WI38 (cell line): ENCODE results near the gene ATP11A.

ENCODE experiments used
- H3K4me3 ChIP-seq: 2 replicates; pipeline ENCODE4 v1.5.1; 2011; ENCODE audit warnings: low read depth, mild to moderate bottlenecking, control low read depth, low read length
- CTCF ChIP-seq: IDR thresholded peaks from 2 replicates; pipeline ENCODE4 v1.5.1; 2012; ENCODE audit warnings: low read depth, mild to moderate bottlenecking, control low read depth, low read length

Gene ATP11A

GRCh38 chr13:112911285-112911701, 221.5 kb downstream of the ATP11A start:
- no peak for TF ChIP-seq CTCF
- H3K4me3 ChIP-seq: no peak overlapping the region

- H3K4me3 ChIP-seq: no peak overlapping the region
- TF ChIP-seq CTCF: no peak
Measured at GRCh38 chr13:112911883-112912282, 222.0 kb downstream of the ATP11A start.

- no peak for TF ChIP-seq CTCF
Measured at GRCh38 chr13:112912726-112913440, 223.0 kb downstream of the ATP11A start.

GRCh38 chr13:112916296-112916695, 226.5 kb downstream of the ATP11A start:
- TF ChIP-seq CTCF: no peak

More at GRCh38 chr13:112912726-112913440, 223.0 kb downstream of the ATP11A start:
- no peak overlapping the region for H3K4me3 ChIP-seq

GRCh38 chr13:112917056-112917664, 227.3 kb downstream of the ATP11A start:
- TF ChIP-seq CTCF: no peak
- H3K4me3 ChIP-seq: no peak overlapping the region

More at GRCh38 chr13:112916296-112916695, 226.5 kb downstream of the ATP11A start:
- no peak overlapping the region for H3K4me3 ChIP-seq

- TF ChIP-seq CTCF: no peak
- H3K4me3 ChIP-seq: no peak overlapping the region
Measured at GRCh38 chr13:112917737-112918136, 227.9 kb downstream of the ATP11A start.

- TF ChIP-seq CTCF: no peak
- no peak overlapping the region for H3K4me3 ChIP-seq
Measured at GRCh38 chr13:112918266-112918665, 228.4 kb downstream of the ATP11A start.
